ENCODE measurements around the gene GRPEL1. TPM values are rescaled to one million over a fixed set of nuclear protein-coding genes. Genes with fewer than 3 reads are reported as not detected.

The GRPEL1 gene
- polyA plus RNA-seq, 3 donors: 38.7 to 45.2 (median 39.8) TPM

Other genes with a start within 250 kb of the GRPEL1 start
- gene TBC1D14, start 158.2 kb downstream of the GRPEL1 start, polyA plus RNA-seq (ENCODE audit: insufficient read length in 3 of 3): 10 to 100 TPM; 62.6 to 67.5 (median 62.6) TPM
- gene TADA2B, start 24.7 kb downstream of the GRPEL1 start, polyA plus RNA-seq (ENCODE audit: insufficient read length in 3 of 3): 10 to 100 TPM; 19.9 to 21.0 (median 20.6) TPM
- gene SORCS2, start 124.5 kb upstream of the GRPEL1 start, polyA plus RNA-seq (ENCODE audit: insufficient read length in 3 of 3): 1 to 10 TPM; 6.6 to 7.9 (median 7.0) TPM

Measured in right renal cortex interstitium (tissue), 3 donors.